A549 (cell line): Measurements from ENCODE around the gene CREG2.

Experiments
- EP300 ChIP-seq, 2 experiments: fragments of >200 bp; sonication (Bioruptor Twin); formaldehyde crosslinking; IDR thresholded peaks; 2 replicates in 1 of 2; 3 replicates in 1 of 2; pipeline ENCODE4 v1.6.1; 2016 to 2017
- HEYL ChIP-seq: fragments of 250-450 bp; sonication (Bioruptor Pico); IDR thresholded peaks from 2 replicates; pipeline ENCODE4 v1.8.0; 2021; ENCODE audit warnings: mild to moderate bottlenecking, moderate library complexity
- NR3C1 ChIP-seq: fragments of >200 bp; sonication (Bioruptor Twin); formaldehyde crosslinking; IDR thresholded peaks from 3 replicates; pipeline ENCODE4 v1.6.1; 2017
- POLR2A ChIP-seq: IDR thresholded peaks from 2 replicates; pipeline ENCODE4 v1.6.1; 2012; ENCODE audit warnings: mild to moderate bottlenecking, low read length
- SMC3 ChIP-seq: fragments of >200 bp; sonication (Bioruptor Twin); formaldehyde crosslinking; IDR thresholded peaks from 3 replicates; pipeline ENCODE4 v1.6.1; 2018; ENCODE audit warnings: inconsistent platforms
- TF ChIP-seq, protein P1 (sequence below): fragments of >200 bp; sonication (Bioruptor Twin); formaldehyde crosslinking; IDR thresholded peaks from 3 replicates; pipeline ENCODE4 v1.5.1; 2016
- TF ChIP-seq, protein P2 (sequence below): fragments of 450-650 bp; IDR thresholded peaks from 2 replicates; pipeline ENCODE4 v1.6.1; 2014; ENCODE audit warnings: antibody characterized with exemption

DNA sequence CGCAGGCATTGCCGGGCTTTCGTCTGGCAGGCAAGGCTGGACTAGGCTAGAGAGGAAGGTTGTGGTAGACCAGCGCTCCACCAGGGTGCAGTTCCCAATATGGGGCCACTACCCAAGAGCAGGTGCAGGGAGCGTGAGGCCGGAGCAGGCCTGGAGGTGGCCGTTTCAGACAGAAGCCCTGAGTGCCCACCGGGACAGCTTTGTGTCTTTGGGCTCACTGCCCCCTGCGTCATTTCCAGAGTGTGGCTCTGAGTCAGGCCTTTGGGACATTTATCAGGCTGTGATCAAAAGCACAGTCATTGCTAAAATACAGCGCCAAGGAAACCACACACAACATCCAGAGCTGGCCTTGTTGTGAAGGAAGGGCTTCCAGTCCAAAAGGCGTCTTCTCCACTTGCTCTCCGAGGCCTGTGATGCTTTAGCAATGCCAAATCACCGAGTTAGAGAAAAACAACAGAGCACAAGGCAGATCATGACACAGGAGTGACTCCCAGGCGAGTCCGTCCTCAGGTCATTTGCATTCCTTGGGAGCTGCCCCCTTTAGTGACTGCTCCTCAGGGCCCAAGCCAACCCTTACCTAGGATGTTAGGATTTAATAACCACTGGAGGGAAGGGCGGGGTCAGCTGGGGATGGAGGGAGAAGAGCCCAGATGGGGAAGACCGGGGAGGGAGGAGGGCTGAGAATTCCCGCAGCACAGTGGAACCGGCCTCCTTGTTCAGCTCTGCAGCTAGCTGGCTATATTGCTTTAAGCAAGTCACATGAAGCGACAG lies 45.3 kb upstream of the CREG2 start:
- no peak for TF ChIP-seq SMC3
- TF ChIP-seq NR3C1: no peak
- TF ChIP-seq, protein P1, sequence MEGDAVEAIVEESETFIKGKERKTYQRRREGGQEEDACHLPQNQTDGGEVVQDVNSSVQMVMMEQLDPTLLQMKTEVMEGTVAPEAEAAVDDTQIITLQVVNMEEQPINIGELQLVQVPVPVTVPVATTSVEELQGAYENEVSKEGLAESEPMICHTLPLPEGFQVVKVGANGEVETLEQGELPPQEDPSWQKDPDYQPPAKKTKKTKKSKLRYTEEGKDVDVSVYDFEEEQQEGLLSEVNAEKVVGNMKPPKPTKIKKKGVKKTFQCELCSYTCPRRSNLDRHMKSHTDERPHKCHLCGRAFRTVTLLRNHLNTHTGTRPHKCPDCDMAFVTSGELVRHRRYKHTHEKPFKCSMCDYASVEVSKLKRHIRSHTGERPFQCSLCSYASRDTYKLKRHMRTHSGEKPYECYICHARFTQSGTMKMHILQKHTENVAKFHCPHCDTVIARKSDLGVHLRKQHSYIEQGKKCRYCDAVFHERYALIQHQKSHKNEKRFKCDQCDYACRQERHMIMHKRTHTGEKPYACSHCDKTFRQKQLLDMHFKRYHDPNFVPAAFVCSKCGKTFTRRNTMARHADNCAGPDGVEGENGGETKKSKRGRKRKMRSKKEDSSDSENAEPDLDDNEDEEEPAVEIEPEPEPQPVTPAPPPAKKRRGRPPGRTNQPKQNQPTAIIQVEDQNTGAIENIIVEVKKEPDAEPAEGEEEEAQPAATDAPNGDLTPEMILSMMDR: no peak
- TF ChIP-seq, protein P2, sequence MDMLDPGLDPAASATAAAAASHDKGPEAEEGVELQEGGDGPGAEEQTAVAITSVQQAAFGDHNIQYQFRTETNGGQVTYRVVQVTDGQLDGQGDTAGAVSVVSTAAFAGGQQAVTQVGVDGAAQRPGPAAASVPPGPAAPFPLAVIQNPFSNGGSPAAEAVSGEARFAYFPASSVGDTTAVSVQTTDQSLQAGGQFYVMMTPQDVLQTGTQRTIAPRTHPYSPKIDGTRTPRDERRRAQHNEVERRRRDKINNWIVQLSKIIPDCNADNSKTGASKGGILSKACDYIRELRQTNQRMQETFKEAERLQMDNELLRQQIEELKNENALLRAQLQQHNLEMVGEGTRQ: no peak
- TF ChIP-seq HEYL: no peak
- TF ChIP-seq POLR2A: no peak
- TF ChIP-seq EP300 (IDR thresholded peaks at IDR 0.05): no peak
